ENCODE measurements around the gene NT5E. TPM values are rescaled to one million over a fixed set of nuclear protein-coding genes. Genes with fewer than 3 reads are reported as not detected.

The NT5E gene
- total and polyA plus RNA-seq, 2 donors (not counting 3 experiments of a cell fraction or from before 2014, with no cell fraction given), result 59.3 to 115 TPM

DNA sequence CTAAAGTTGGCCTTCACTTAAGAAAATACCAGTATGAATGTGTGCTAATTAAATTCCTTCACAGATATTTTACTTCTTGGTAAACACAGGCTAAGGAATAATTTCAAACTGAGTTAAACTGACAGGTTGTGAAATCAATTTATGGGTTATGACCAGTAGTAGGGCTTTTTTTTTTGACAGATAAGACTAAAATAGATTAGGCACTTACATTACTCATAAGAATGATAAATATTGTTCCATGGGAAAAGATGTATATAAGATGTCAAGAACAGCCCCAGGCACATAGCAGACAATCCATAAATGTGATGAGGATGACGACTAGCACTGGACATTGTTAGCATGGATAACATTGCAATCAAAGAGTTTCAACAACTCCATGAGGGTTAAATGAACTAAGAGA is 22.9 kb downstream of the NT5E start:
- no peak for DNase-seq (ENCODE audit: low read depth, low spot score)

More for the DNA sequence above, 22.9 kb downstream of the NT5E start:
- Histone ChIP-seq H3K27ac (ENCODE audit: insufficient read depth, low read depth, low read length) (no peak overlapping the region), H3K79me2 (ENCODE audit: control insufficient read depth, insufficient read depth, low read length) (no peaks in the 10 kb centered on the region), H3K4me2 (ENCODE audit: insufficient read depth, low read length) (no peak overlapping the region), H3K9ac (replicated peaks; ENCODE audit: extremely low read depth, insufficient read depth, low read length) (no peak overlapping the region), H2AFZ (ENCODE audit: low read depth, low read length) (no peak overlapping the region), H4K20me1 (replicated peaks; ENCODE audit: control insufficient read depth, extremely low read depth, insufficient read depth, low read length) (no peaks in the 10 kb centered on the region), H3K4me3 (replicated peaks in 1 of 3; ENCODE audit: insufficient read depth in 1 of 3, low read depth in 1 of 3, low read length in 3 of 3) (no peak overlapping the region), H3K4me1 (ENCODE audit: control insufficient read depth, extremely low read depth, insufficient read depth, low read length) (peaks cover 5% of the 10 kb centered on the region), H3K9me1 (replicated peaks; ENCODE audit: control insufficient read depth, extremely low read depth, insufficient read depth, low read length) (no peaks in the 10 kb centered on the region), H3K36me3 (ENCODE audit: control insufficient read depth in 2 of 2, extremely low read depth in 1 of 2, insufficient read depth in 2 of 2, low read length in 2 of 2) (peaks cover 7 to 8% of the 10 kb centered on the region in 2 experiments), H3K27me3 (ENCODE audit: control insufficient read depth in 2 of 2, insufficient read depth in 2 of 2, low read length in 2 of 2) (no peaks in the 10 kb centered on the region), H3K9me3 (replicated peaks; ENCODE audit: control insufficient read depth, insufficient read depth, low read length) (no peaks in the 10 kb centered on the region)
- BruUV-seq (replicated peaks), result no TSS peak
- POLR2A ChIA-PET, result no interaction called here
- TF ChIP-seq GATA2 (IDR thresholded peaks at IDR 0.05; ENCODE audit: insufficient read depth, insufficient read length, low read depth, low read length), result no peak
- no peak for TF ChIP-seq POLR2AphosphoS5 (IDR thresholded peaks at IDR 0.05; ENCODE audit: insufficient read depth, low read depth, low read length)
- no peak for TF ChIP-seq JUN (IDR thresholded peaks at IDR 0.05; ENCODE audit: borderline replicate concordance, insufficient read depth, insufficient read length, low read depth)
- TF ChIP-seq EZH2 (IDR thresholded peaks at IDR 0.05; ENCODE audit: borderline replicate concordance, low read depth, low read length, severe bottlenecking), result no peak
- no peak for TF ChIP-seq MYC (IDR thresholded peaks at IDR 0.05; ENCODE audit: low read depth, low read length)
- TF ChIP-seq FOS (IDR thresholded peaks at IDR 0.05; ENCODE audit: borderline replicate concordance, insufficient read depth, low read length), result no peak
- TF ChIP-seq POLR2A (IDR thresholded peaks at IDR 0.05; ENCODE audit: low read depth, low read length), result no peak
- TF ChIP-seq, protein P1, sequence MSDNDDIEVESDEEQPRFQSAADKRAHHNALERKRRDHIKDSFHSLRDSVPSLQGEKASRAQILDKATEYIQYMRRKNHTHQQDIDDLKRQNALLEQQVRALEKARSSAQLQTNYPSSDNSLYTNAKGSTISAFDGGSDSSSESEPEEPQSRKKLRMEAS (IDR thresholded peaks at IDR 0.05; ENCODE audit: insufficient read depth, insufficient read length), result no peak
- TF ChIP-seq, protein P2, sequence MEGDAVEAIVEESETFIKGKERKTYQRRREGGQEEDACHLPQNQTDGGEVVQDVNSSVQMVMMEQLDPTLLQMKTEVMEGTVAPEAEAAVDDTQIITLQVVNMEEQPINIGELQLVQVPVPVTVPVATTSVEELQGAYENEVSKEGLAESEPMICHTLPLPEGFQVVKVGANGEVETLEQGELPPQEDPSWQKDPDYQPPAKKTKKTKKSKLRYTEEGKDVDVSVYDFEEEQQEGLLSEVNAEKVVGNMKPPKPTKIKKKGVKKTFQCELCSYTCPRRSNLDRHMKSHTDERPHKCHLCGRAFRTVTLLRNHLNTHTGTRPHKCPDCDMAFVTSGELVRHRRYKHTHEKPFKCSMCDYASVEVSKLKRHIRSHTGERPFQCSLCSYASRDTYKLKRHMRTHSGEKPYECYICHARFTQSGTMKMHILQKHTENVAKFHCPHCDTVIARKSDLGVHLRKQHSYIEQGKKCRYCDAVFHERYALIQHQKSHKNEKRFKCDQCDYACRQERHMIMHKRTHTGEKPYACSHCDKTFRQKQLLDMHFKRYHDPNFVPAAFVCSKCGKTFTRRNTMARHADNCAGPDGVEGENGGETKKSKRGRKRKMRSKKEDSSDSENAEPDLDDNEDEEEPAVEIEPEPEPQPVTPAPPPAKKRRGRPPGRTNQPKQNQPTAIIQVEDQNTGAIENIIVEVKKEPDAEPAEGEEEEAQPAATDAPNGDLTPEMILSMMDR (IDR thresholded peaks at IDR 0.05; ENCODE audit: extremely low read depth in 1 of 2, insufficient read depth in 1 of 2, low read depth in 1 of 2, low read length in 2 of 2), result no peak
- CTCF ChIA-PET, result interaction anchor here (3.6 to 13.9 kb wide), 2 partner anchors 11 to 13 kb away, joined by 25 to 541 read pairs; partner anchors contain the start of gene NT5E
- no peak for FAIRE-seq
- dilution Hi-C loops (cut with MboI; ENCODE audit: extremely low pct_ligation_motif_present, low sequenced_read_pairs) (loop anchor here (25.0 kb wide), 1 partner anchor 110 kb away; no protein-coding TSS in a partner anchor), intact Hi-C loops (cut with micrococcal nuclease) (no loop called here)
